Fibroblast of villous mesenchyme (primary cell): ENCODE data around the gene HPCAL1. TPM values are rescaled to one million over a fixed set of nuclear protein-coding genes. Genes with fewer than 3 reads are reported as not detected.
A peak's percentile ranks its signal among the peaks of the same experiment; 100 is the strongest.

Experiments used
- DNase-seq: peaks from one replicate; pipeline ENCODE4 v3.0.0-alpha.2; 2010; ENCODE audit warnings: low read depth
- H3K4me3 ChIP-seq: 2 replicates; pipeline ENCODE4 v1.5.1; 2011; ENCODE audit warnings: low read depth, mild to moderate bottlenecking, low read length
- total RNA-seq: library from RNA; depleted of rRNA; stranded (reverse); fragments of >200 nt; gene quantifications from 2 replicates; pipeline ENCODE4 v1.2.3, GENCODE V29; 2012
- TF ChIP-seq, protein P1 (sequence below): IDR thresholded peaks from 2 replicates; pipeline ENCODE4 v1.5.1; 2012; ENCODE audit warnings: low read depth, mild to moderate bottlenecking, low read length; ENCODE audit not compliant: insufficient read depth

Gene HPCAL1
- total RNA-seq, 1 donor = 60.0 TPM

- peak; percentile 45 for DNase-seq
- H3K4me3 ChIP-seq = no peak overlapping the region
- TF ChIP-seq, protein P1, sequence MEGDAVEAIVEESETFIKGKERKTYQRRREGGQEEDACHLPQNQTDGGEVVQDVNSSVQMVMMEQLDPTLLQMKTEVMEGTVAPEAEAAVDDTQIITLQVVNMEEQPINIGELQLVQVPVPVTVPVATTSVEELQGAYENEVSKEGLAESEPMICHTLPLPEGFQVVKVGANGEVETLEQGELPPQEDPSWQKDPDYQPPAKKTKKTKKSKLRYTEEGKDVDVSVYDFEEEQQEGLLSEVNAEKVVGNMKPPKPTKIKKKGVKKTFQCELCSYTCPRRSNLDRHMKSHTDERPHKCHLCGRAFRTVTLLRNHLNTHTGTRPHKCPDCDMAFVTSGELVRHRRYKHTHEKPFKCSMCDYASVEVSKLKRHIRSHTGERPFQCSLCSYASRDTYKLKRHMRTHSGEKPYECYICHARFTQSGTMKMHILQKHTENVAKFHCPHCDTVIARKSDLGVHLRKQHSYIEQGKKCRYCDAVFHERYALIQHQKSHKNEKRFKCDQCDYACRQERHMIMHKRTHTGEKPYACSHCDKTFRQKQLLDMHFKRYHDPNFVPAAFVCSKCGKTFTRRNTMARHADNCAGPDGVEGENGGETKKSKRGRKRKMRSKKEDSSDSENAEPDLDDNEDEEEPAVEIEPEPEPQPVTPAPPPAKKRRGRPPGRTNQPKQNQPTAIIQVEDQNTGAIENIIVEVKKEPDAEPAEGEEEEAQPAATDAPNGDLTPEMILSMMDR = no peak
These were observed 29.9 kb downstream of the HPCAL1 start for GRCh38 chr2:10332402-10333246.

- TF ChIP-seq, protein P1 = no peak
- no peak overlapping the region for H3K4me3 ChIP-seq
- DNase-seq = no peak
These were observed 30.5 kb downstream of the HPCAL1 start for GRCh38 chr2:10333247-10333613.

DNA sequence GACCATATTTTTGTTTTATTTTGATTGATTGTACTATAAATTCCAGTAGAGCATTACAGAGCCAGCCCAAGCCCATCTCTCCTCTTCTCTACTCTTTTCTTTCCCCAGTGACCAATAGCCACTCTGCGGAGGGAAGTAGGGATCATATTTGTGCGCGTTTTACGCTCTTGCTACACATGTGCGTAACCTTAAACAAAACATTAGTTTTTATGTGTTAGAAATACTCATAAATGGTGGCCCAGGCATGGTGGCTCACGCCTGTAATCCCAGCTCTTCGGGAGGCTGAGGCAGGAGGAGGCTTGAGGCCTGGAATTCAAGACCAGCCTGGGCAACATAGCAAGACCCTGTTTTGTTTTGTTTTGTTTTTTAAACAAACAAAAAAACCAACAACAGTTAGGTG lies 31.3 kb downstream of the HPCAL1 start:
- TF ChIP-seq, protein P1 = no peak
- no peak overlapping the region for H3K4me3 ChIP-seq
- DNase-seq = no peak

DNA sequence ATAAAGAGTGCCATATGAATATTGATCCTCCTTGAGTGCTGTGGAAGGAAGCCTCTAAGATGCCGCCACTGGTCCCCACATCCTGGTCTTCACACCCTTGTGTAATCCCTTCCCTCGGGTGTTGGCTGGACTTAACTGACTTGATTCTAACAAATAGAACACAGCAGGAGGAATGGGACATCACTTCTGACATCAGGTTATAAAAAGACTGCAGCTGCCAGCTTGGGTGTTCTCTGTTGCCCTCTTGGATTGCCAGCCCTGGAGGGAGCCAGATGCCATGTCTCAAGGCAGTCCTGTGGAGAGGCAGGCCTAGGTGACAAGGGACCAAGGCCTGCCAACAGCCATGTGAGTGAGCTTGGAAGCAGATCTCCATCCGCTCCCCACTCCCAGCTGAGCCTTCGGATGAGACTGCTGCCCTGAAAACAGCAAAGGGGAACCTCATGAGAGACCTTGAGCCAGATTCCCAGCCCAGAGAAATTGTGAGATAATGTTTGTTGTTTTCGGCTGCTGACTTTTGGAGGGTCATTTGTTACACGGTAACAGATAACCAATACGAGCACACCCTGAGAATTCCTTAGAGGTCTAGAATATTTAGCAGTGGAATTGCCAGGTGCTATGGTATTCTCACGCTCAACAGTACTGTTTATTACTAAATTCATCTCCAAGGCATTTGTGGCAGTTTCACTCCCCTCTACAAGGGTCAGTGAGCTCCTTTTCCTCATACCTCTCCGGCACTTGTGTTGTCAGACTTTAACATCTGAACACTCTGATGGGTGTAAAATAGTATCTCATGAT lies 32.5 kb downstream of the HPCAL1 start:
- no peak for DNase-seq
- TF ChIP-seq, protein P1 = no peak
- H3K4me3 ChIP-seq = no peak overlapping the region

DNA sequence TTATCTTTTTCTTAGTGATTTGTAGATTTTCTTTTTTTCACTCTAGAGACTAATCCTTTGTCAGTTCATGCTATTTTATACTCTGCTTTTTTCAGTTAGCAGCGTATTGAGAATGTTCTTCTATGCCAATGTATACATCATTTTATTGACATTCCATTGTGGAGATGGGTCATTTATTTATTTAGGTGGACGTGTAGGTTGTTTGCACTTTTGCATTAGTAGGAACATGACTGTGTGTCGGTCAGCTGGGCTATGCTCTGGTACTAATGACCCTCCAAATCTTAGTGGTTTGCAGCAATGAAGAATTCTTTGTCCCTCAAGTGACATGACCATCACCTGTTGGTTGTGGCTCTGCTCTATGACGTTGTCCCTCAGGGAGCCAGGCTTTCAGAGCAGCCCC lies 33.6 kb downstream of the HPCAL1 start:
- TF ChIP-seq, protein P1 = no peak
- no peak overlapping the region for H3K4me3 ChIP-seq
- DNase-seq = no peak

DNA sequence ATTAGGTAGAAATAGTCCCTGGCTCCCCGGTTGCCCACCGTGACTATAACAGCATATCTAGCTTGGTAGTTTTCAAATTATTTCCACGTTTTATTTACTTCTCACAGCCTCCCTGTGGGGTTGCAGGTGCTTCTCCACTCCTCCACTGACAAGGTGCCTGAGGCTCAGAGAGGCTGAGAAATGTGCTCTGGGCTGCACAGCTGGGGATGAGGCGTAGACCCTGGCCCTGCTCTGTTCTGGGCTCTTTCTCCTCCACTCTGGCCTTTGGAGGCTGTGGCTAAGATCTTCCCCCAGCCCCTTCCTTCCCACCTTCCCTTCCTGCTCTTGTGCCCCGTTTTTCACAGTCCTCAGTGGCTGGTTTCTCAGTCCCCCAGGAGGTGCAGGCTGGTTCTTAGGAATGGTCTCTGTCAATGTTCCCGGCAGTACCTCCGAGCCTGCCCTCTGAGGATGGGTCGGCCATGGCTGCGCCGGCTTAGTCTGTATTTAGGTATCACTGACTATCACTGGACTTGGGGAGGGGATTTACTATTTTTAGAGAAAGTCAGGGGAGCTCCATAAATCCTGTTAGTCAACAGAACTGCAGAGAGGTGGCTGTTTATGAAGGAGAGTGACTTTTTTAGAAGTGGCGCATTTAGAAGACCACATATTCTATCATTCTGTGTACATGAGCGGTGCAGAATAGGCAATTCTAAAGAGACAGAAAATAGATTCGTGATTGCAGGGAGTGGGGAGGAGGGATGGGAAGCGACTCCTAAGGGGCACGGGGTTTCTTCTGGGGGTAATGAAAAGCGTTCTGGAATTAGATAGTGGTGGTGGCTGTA lies 35.0 kb downstream of the HPCAL1 start:
- no peak overlapping the region for H3K4me3 ChIP-seq
- DNase-seq = no peak
- TF ChIP-seq, protein P1 = no peak
